Loucy (cell line): ENCODE measurements around the gene MAPK7.

ENCODE experiments used
- H2AFZ ChIP-seq: fragments of 200-600 bp; sonication (generic); 2 replicates; pipeline ENCODE4 v1.6.0; 2016; ENCODE audit warnings: antibody characterized with exemption, mild to moderate bottlenecking, low read length, moderate library complexity
- H3F3A ChIP-seq: fragments of 200-600 bp; 2 replicates; pipeline ENCODE4 v1.6.0; 2016; ENCODE audit warnings: antibody characterized with exemption, low read depth, mild to moderate bottlenecking
- H3K27me3 ChIP-seq: fragments of 200-600 bp; sonication (generic); 2 replicates; pipeline ENCODE4 v1.6.1; 2014; ENCODE audit warnings: low read length, mild to moderate bottlenecking; ENCODE audit not compliant: insufficient read depth, poor library complexity, severe bottlenecking
- H3K36me3 ChIP-seq: fragments of 200-600 bp; sonication (generic); 2 replicates; pipeline ENCODE4 v1.6.1; 2016; ENCODE audit warnings: low read length; ENCODE audit not compliant: insufficient read depth
- H3K4me1 ChIP-seq: fragments of 200-600 bp; sonication (generic); 2 replicates; pipeline ENCODE4 v1.5.1; 2014; ENCODE audit warnings: low read length, mild to moderate bottlenecking; ENCODE audit not compliant: insufficient read depth, poor library complexity, severe bottlenecking
- H3K4me2 ChIP-seq: fragments of 200-600 bp; sonication (generic); 2 replicates; pipeline ENCODE4 v1.6.0; 2014; ENCODE audit warnings: antibody characterized with exemption, low read length, low read depth, mild to moderate bottlenecking; ENCODE audit not compliant: poor library complexity, severe bottlenecking
- H3K4me3 ChIP-seq: fragments of 200-600 bp; sonication (generic); 2 replicates; pipeline ENCODE4 v1.5.1; 2014; ENCODE audit warnings: low read length, mild to moderate bottlenecking, mixed read lengths; ENCODE audit not compliant: poor library complexity, severe bottlenecking
- H3K79me2 ChIP-seq: fragments of 200-600 bp; sonication (generic); 2 replicates; pipeline ENCODE4 v1.6.1; 2014; ENCODE audit warnings: low read length; ENCODE audit not compliant: insufficient read depth
- H3K9ac ChIP-seq: fragments of 200-600 bp; sonication (generic); 2 replicates; pipeline ENCODE4 v1.6.0; 2014; ENCODE audit warnings: mild to moderate bottlenecking, low read depth, low read length, moderate library complexity; ENCODE audit not compliant: poor library complexity, severe bottlenecking
- H3K9me2 ChIP-seq: fragments of 200-600 bp; sonication (generic); replicated peaks from 2 replicates; pipeline ENCODE4 v1.6.1; 2016; ENCODE audit warnings: low read depth, low read length, mixed read lengths
- H3K9me3 ChIP-seq: fragments of 200-600 bp; sonication (generic); 2 replicates; pipeline ENCODE4 v1.6.1; 2014; ENCODE audit warnings: mild to moderate bottlenecking, antibody characterized with exemption, low read length, low read depth; ENCODE audit not compliant: insufficient read depth
- H4K20me1 ChIP-seq: fragments of 200-600 bp; sonication (generic); 2 replicates; pipeline ENCODE4 v1.6.0; 2014; ENCODE audit warnings: antibody characterized with exemption, low read length, mild to moderate bottlenecking; ENCODE audit not compliant: insufficient read depth, poor library complexity, severe bottlenecking
- EZH2phosphoT487 ChIP-seq: fragments of 200-600 bp; IDR thresholded peaks from 2 replicates; pipeline ENCODE4 v1.6.1; 2018; ENCODE audit warnings: antibody characterized with exemption, mild to moderate bottlenecking, moderate library complexity, borderline replicate concordance
- TF ChIP-seq, protein P1 (sequence below): fragments of 200-600 bp; sonication (generic); conservative IDR thresholded peaks from 2 replicates; pipeline ENCODE4 v1.5.1; 2014; ENCODE audit warnings: mild to moderate bottlenecking, antibody characterized with exemption, low read length

MAPK7 gene

GRCh38 chr17:19365833-19366636 lies 12.3 kb upstream of the MAPK7 start:
- Histone ChIP-seq H4K20me1 (no peaks in the 10 kb centered on the region), H3K36me3 (no peaks in the 10 kb centered on the region), H3K9me2 (no peaks in the 10 kb centered on the region), H3K27me3 (no peaks in the 10 kb centered on the region), H3K4me2 (no peak overlapping the region), H3K4me1 (peaks cover 17% of the 10 kb centered on the region), H3K79me2 (no peaks in the 10 kb centered on the region), H2AFZ (no peak overlapping the region), H3K9ac (no peak overlapping the region), H3F3A (no peaks in the 10 kb centered on the region), H3K9me3 (no peaks in the 10 kb centered on the region), H3K4me3 (no peak overlapping the region)
- TF ChIP-seq, protein P1, sequence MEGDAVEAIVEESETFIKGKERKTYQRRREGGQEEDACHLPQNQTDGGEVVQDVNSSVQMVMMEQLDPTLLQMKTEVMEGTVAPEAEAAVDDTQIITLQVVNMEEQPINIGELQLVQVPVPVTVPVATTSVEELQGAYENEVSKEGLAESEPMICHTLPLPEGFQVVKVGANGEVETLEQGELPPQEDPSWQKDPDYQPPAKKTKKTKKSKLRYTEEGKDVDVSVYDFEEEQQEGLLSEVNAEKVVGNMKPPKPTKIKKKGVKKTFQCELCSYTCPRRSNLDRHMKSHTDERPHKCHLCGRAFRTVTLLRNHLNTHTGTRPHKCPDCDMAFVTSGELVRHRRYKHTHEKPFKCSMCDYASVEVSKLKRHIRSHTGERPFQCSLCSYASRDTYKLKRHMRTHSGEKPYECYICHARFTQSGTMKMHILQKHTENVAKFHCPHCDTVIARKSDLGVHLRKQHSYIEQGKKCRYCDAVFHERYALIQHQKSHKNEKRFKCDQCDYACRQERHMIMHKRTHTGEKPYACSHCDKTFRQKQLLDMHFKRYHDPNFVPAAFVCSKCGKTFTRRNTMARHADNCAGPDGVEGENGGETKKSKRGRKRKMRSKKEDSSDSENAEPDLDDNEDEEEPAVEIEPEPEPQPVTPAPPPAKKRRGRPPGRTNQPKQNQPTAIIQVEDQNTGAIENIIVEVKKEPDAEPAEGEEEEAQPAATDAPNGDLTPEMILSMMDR: no peak
- no peak for TF ChIP-seq EZH2phosphoT487

DNA sequence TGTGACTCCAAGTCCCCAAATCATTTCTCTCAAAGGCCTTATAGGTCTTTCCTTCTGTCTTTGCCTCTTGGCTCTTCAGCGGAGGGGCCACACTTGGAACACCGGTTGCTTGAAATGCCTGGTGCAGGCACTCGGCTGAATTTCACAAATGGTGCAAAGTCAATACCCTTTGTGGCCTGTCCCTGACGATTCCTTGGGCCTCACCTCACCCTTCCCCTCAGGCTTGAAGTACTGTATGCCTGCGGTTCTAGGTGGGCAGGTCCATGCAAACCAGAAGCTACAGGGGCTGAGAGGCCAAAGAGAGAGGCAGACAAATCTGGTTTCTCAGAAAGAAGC lies 11.7 kb upstream of the MAPK7 start:
- Histone ChIP-seq H4K20me1 (no peaks in the 10 kb centered on the region), H3K4me2 (no peak overlapping the region), H3K9ac (no peak overlapping the region), H3K36me3 (no peaks in the 10 kb centered on the region), H3F3A (no peaks in the 10 kb centered on the region), H3K79me2 (no peaks in the 10 kb centered on the region), H3K4me1 (peaks cover 22% of the 10 kb centered on the region), H3K4me3 (no peak overlapping the region), H3K9me3 (no peaks in the 10 kb centered on the region), H2AFZ (no peak overlapping the region), H3K9me2 (no peaks in the 10 kb centered on the region), H3K27me3 (no peaks in the 10 kb centered on the region)
- TF ChIP-seq, protein P1: no peak
- no peak for TF ChIP-seq EZH2phosphoT487

DNA sequence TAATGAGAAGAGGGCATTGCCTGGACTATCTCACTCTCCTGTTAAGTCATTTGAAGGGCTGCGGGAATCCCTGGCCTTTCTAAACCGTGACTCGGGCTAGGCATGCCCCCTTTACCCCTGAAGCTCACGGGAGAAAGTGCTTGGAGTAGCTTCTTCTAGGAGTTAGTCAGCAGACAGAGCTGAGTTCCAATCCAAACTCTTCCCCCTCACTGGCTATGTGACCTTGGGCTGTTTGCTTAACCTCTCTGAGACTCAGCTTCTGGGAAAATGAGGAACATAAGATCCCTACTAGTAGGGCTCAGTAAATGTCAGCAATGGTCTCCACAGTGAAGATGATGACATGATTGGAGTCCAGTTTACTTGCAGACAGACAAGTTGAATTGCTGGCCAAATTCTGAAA lies 10.1 kb upstream of the MAPK7 start:
- peaks cover 30% of the 10 kb centered on the region for H3K4me1 ChIP-seq
- no peaks in the 10 kb centered on the region for H3K9me2 ChIP-seq
- H3K4me3 ChIP-seq: no peak overlapping the region
- TF ChIP-seq, protein P1: no peak
- no peak for TF ChIP-seq EZH2phosphoT487
- H3K9ac ChIP-seq: no peak overlapping the region
- no peak overlapping the region for H2AFZ ChIP-seq
- no peaks in the 10 kb centered on the region for H4K20me1 ChIP-seq
- H3K4me2 ChIP-seq: no peak overlapping the region
- H3K27me3 ChIP-seq: no peaks in the 10 kb centered on the region
- H3K9me3 ChIP-seq: no peaks in the 10 kb centered on the region
- no peaks in the 10 kb centered on the region for H3K79me2 ChIP-seq
- H3K36me3 ChIP-seq: no peaks in the 10 kb centered on the region
- H3F3A ChIP-seq: no peaks in the 10 kb centered on the region
